ENCODE results near the gene DCST1. TPM values are rescaled to one million over a fixed set of nuclear protein-coding genes. Genes with fewer than 3 reads are reported as not detected.
A peak's percentile ranks its signal among the peaks of the same experiment; 100 is the strongest.

DCST1 gene
- total RNA-seq, 1 donor from 2014 or later: not detected

GRCh38 chr1:155037851-155038441 lies 4.3 kb downstream of the DCST1 start:
- DNase-seq (ENCODE audit: low read depth): peak; percentile 29
- Histone ChIP-seq H3K4me3 (ENCODE audit: low read depth, low read length) (no peak overlapping the region), H3K36me3 (ENCODE audit: control insufficient read depth, insufficient read depth, low read length) (no peaks in the 10 kb centered on the region), H3K27me3 (ENCODE audit: control insufficient read depth, insufficient read depth, low read length) (no peaks in the 10 kb centered on the region)
- TF ChIP-seq CTCF (IDR thresholded peaks at IDR 0.05; ENCODE audit: insufficient read depth, low read length, severe bottlenecking): no peak
- no peak for FAIRE-seq

GRCh38 chr1:155038602-155039307 lies 5.1 kb downstream of the DCST1 start:
- peak; percentile 99 for FAIRE-seq
- no peak for TF ChIP-seq CTCF (IDR thresholded peaks at IDR 0.05; ENCODE audit: insufficient read depth, low read length, severe bottlenecking)
- DNase-seq (ENCODE audit: low read depth): peak; percentile 96
- no peak overlapping the region for H3K4me3 ChIP-seq (ENCODE audit: low read depth, low read length)
- H3K27me3 ChIP-seq (ENCODE audit: control insufficient read depth, insufficient read depth, low read length): no peaks in the 10 kb centered on the region
- no peaks in the 10 kb centered on the region for H3K36me3 ChIP-seq (ENCODE audit: control insufficient read depth, insufficient read depth, low read length)

- no peak for TF ChIP-seq CTCF (IDR thresholded peaks at IDR 0.05; ENCODE audit: insufficient read depth, low read length, severe bottlenecking)
- FAIRE-seq (peak; percentile 7), DNase-seq (ENCODE audit: low read depth) (no peak)
- no peaks in the 10 kb centered on the region for H3K27me3 ChIP-seq (ENCODE audit: control insufficient read depth, insufficient read depth, low read length)
- H3K36me3 ChIP-seq (ENCODE audit: control insufficient read depth, insufficient read depth, low read length): no peaks in the 10 kb centered on the region
- no peak overlapping the region for H3K4me3 ChIP-seq (ENCODE audit: low read depth, low read length)
These were observed 5.7 kb downstream of the DCST1 start for GRCh38 chr1:155039308-155039669.

- no peak for FAIRE-seq
These were observed 6.9 kb downstream of the DCST1 start for GRCh38 chr1:155040358-155041093.

GRCh38 chr1:155042789-155043188 lies 9.2 kb downstream of the DCST1 start:
- H3K36me3 ChIP-seq (ENCODE audit: control insufficient read depth, insufficient read depth, low read length): no peaks in the 10 kb centered on the region
- no peaks in the 10 kb centered on the region for H3K27me3 ChIP-seq (ENCODE audit: control insufficient read depth, insufficient read depth, low read length)
- H3K4me3 ChIP-seq (ENCODE audit: low read depth, low read length): no peak overlapping the region
- no peak for FAIRE-seq
- DNase-seq (ENCODE audit: low read depth): no peak
- no peak for TF ChIP-seq CTCF (IDR thresholded peaks at IDR 0.05; ENCODE audit: insufficient read depth, low read length, severe bottlenecking)

More at GRCh38 chr1:155040358-155041093, 6.9 kb downstream of the DCST1 start:
- no peak for DNase-seq (ENCODE audit: low read depth)
- TF ChIP-seq CTCF (IDR thresholded peaks at IDR 0.05; ENCODE audit: insufficient read depth, low read length, severe bottlenecking): no peak
- Histone ChIP-seq H3K4me3 (ENCODE audit: low read depth, low read length) (no peak overlapping the region), H3K36me3 (ENCODE audit: control insufficient read depth, insufficient read depth, low read length) (no peaks in the 10 kb centered on the region), H3K27me3 (ENCODE audit: control insufficient read depth, insufficient read depth, low read length) (no peaks in the 10 kb centered on the region)
